Esophagus muscularis mucosa (tissue), 4 donors: ENCODE results near the gene HACE1. TPM values are rescaled to one million over a fixed set of nuclear protein-coding genes. Genes with fewer than 3 reads are reported as not detected.

ENCODE experiments used
- DNase-seq: peaks from one replicate; pipeline ENCODE4 v3.0.0-alpha.2; 2017; ENCODE audit errors: extremely low spot score
- H3K27ac ChIP-seq, 4 donors: fragments of 200-600 bp; sonication (generic); replicated peaks in 1 of 4; 1 replicate in 3 of 4; 2 replicates in 1 of 4; pipeline ENCODE4 v1.5.1; 2016 to 2019; ENCODE audit warnings: mild to moderate bottlenecking in 1 of 4
- H3K27me3 ChIP-seq, 4 donors: fragments of 200-600 bp; sonication (generic); one replicate each; pipeline versions ENCODE4 v1.5.1 to v1.6.0; 2016 to 2019
- H3K36me3 ChIP-seq, 4 donors: fragments of 200-600 bp; sonication (generic); one replicate each; pipeline ENCODE4 v1.5.1; 2016 to 2019
- H3K4me1 ChIP-seq, 4 donors: fragments of 200-600 bp; sonication (generic); one replicate each; pipeline ENCODE4 v1.5.1; 2016 to 2019
- H3K4me3 ChIP-seq, 4 donors: fragments of 200-600 bp; sonication (generic); 1 replicate in 2 of 4; 2 replicates in 2 of 4; pipeline ENCODE4 v1.5.1; 2016 to 2019; ENCODE audit warnings: mild to moderate bottlenecking in 4 of 4, moderate library complexity in 1 of 4
- H3K9me3 ChIP-seq, 4 donors: fragments of 200-600 bp; sonication (generic); 1 replicate in 3 of 4; 2 replicates in 1 of 4; pipeline ENCODE4 v1.5.1; 2016 to 2019
- CTCF ChIP-seq, 3 experiments: fragments of 200-600 bp in 2 of 3; fragments of 450-650 bp in 1 of 3; sonication (generic) in 2 of 3; IDR thresholded peaks; one replicate each; pipeline ENCODE4 v1.5.1; 2017 to 2019; ENCODE audit warnings: antibody characterized with exemption in 3 of 3, mild to moderate bottlenecking in 2 of 3, moderate library complexity in 1 of 3
- EP300 ChIP-seq: sonication (generic); formaldehyde crosslinking; IDR thresholded peaks from one replicate; pipeline ENCODE4 v1.6.1; 2017; ENCODE audit warnings: antibody characterized with exemption
- POLR2A ChIP-seq: fragments of 450-650 bp; IDR thresholded peaks from one replicate; pipeline ENCODE4 v1.6.1; 2017; ENCODE audit warnings: antibody characterized with exemption, moderate library complexity, mild to moderate bottlenecking, low read depth
- POLR2AphosphoS5 ChIP-seq, 2 donors: sonication (generic); formaldehyde crosslinking; IDR thresholded peaks; one replicate each; pipeline ENCODE4 v1.6.1; 2017; ENCODE audit warnings: antibody characterized with exemption in 2 of 2
- WGBS: methylation state at CpG from one replicate; pipeline ENCODE4 v1.1.5; 2018; 5-methylcytosine and 5-hydroxymethylcytosine counted together
- intact Hi-C: fragments of 100-400 bp; cut with DNase I; formaldehyde crosslinking; loops from one replicate; pipeline ENCODE4 v1.15.1; 2023
- total RNA-seq, 4 donors: library from RNA; depleted of rRNA; stranded (reverse); fragments of >200 nt; gene quantifications; one replicate each; pipeline versions ENCODE4 v1.1.0 to v1.2.1, GENCODE V29; 2016

Gene HACE1
- total RNA-seq, 4 donors from 2014 or later: 11.4 to 21.5 (median 18.7) TPM

GRCh38 chr6:104771258-104771832 lies 88.4 kb downstream of the HACE1 start:
- Histone ChIP-seq H3K4me1 (no peaks in the 10 kb centered on the region), H3K4me3 (no peak overlapping the region), H3K27me3 (no peaks in the 10 kb centered on the region), H3K27ac (no peak overlapping the region), H3K9me3 (no peaks in the 10 kb centered on the region), H3K36me3 (peaks cover 0 to 27% (median 10%) of the 10 kb centered on the region in 4 donors)
- no peak for DNase-seq
- intact Hi-C loops: no loop called here
- whole genome bisulfite sequencing: 65% methylated on average over 2 of the region's 2 CpGs
- TF ChIP-seq POLR2A (no peak), CTCF (IDR thresholded peaks at IDR 0.05) (peak; percentile 30 to 51 (median 33)), POLR2AphosphoS5 (IDR thresholded peaks at IDR 0.05) (no peak), EP300 (no peak)

- Histone ChIP-seq H3K4me3 (no peak overlapping the region), H3K27me3 (no peaks in the 10 kb centered on the region), H3K36me3 (peaks cover 12 to 36% (median 17%) of the 10 kb centered on the region in 4 donors), H3K9me3 (peaks cover 0 to 3% (median 0%) of the 10 kb centered on the region in 4 donors), H3K27ac (no peak overlapping the region), H3K4me1 (no peaks in the 10 kb centered on the region)
- no peak for DNase-seq
- intact Hi-C loops: no loop called here
- 100% methylated on average over 1 of the region's 1 CpG for WGBS
- TF ChIP-seq CTCF (IDR thresholded peaks at IDR 0.05): no peak
- no peak for TF ChIP-seq POLR2AphosphoS5 (IDR thresholded peaks at IDR 0.05)
- TF ChIP-seq EP300: no peak
- TF ChIP-seq POLR2A: no peak
These were observed 90.8 kb downstream of the HACE1 start for GRCh38 chr6:104768906-104769305.

- WGBS: 94% methylated on average over 4 of the region's 4 CpGs
- H3K36me3 ChIP-seq: peaks cover 12 to 43% (median 18%) of the 10 kb centered on the region in 4 donors
- no peaks in the 10 kb centered on the region for H3K27me3 ChIP-seq
- H3K9me3 ChIP-seq: peaks cover 0 to 3% (median 0%) of the 10 kb centered on the region in 4 donors
- no peaks in the 10 kb centered on the region for H3K4me1 ChIP-seq
- DNase-seq: no peak
- TF ChIP-seq CTCF (IDR thresholded peaks at IDR 0.05) (no peak), EP300 (no peak), POLR2AphosphoS5 (IDR thresholded peaks at IDR 0.05) (no peak), POLR2A (no peak)
- intact Hi-C loops: no loop called here
- no peak overlapping the region for H3K27ac ChIP-seq
- H3K4me3 ChIP-seq: no peak overlapping the region
These were observed 93.1 kb downstream of the HACE1 start for GRCh38 chr6:104766595-104766994.

GRCh38 chr6:104754788-104755409 lies 104.8 kb downstream of the HACE1 start:
- intact Hi-C loops: no loop called here
- 100% methylated on average over 1 of the region's 1 CpG for WGBS
- Histone ChIP-seq H3K27ac (no peak overlapping the region), H3K9me3 (peaks cover 0 to 41% (median 30%) of the 10 kb centered on the region in 4 donors), H3K4me3 (no peak overlapping the region), H3K27me3 (no peaks in the 10 kb centered on the region), H3K4me1 (no peaks in the 10 kb centered on the region), H3K36me3 (peaks cover 6 to 43% (median 17%) of the 10 kb centered on the region in 4 donors)
- no peak for DNase-seq
- TF ChIP-seq CTCF (IDR thresholded peaks at IDR 0.05) (no peak), EP300 (no peak), POLR2A (no peak), POLR2AphosphoS5 (IDR thresholded peaks at IDR 0.05) (no peak)
